Neural crest cell (in vitro differentiated cells): ENCODE measurements around the gene PPFIA3. TPM values are rescaled to one million over a fixed set of nuclear protein-coding genes. Genes with fewer than 3 reads are reported as not detected.

Experiments used
- DNase-seq: peaks from one replicate; pipeline ENCODE4 v3.0.0; 2021; ENCODE audit warnings: low read depth, mixed read lengths, low spot score
- H3K27ac Mint-ChIP-seq: one replicate; pipeline ENCODE4 v1.8.0; 2021; ENCODE audit warnings: mild to moderate bottlenecking, mixed read lengths; ENCODE audit not compliant: unreplicated experiment
- H3K27me3 Mint-ChIP-seq: 2 replicates; pipeline ENCODE4 v1.8.0; 2021; ENCODE audit warnings: low read depth, mild to moderate bottlenecking, mixed read lengths
- H3K36me3 Mint-ChIP-seq: 2 replicates; pipeline ENCODE4 v1.8.0; 2021; ENCODE audit warnings: low read depth, mild to moderate bottlenecking, mixed read lengths
- H3K4me1 Mint-ChIP-seq: 2 replicates; pipeline ENCODE4 v1.8.0; 2021; ENCODE audit warnings: mixed read lengths
- H3K4me3 Mint-ChIP-seq: one replicate; pipeline ENCODE4 v1.8.0; 2021; ENCODE audit warnings: mild to moderate bottlenecking, mixed read lengths
- H3K9me3 Mint-ChIP-seq: 2 replicates; pipeline ENCODE4 v1.8.0; 2021; ENCODE audit warnings: mixed read lengths
- CTCF ChIP-seq: fragments of 200-600 bp; sonication (generic); conservative IDR thresholded peaks from 2 replicates; pipeline ENCODE4 v1.5.0; 2021; ENCODE audit warnings: antibody characterized with exemption, mild to moderate bottlenecking
- total RNA-seq: library from RNA; stranded (reverse); gene quantifications from 2 replicates; pipeline ENCODE4 v1.2.1, GENCODE V29; 2021

The PPFIA3 gene
- total RNA-seq, 1 donor from 2014 or later, result 22.7 TPM

GRCh38 chr19:49085868-49086232 lies 33.5 kb upstream of the PPFIA3 start:
- peak overlapping the region; percentile 83 for H3K4me3 Mint-ChIP-seq
- peaks cover 9% of the 10 kb centered on the region for H3K36me3 Mint-ChIP-seq
- H3K4me1 Mint-ChIP-seq, result peaks cover 24% of the 10 kb centered on the region
- TF ChIP-seq CTCF, result no peak
- H3K27ac Mint-ChIP-seq, result peak overlapping the region; percentile 99
- no peaks in the 10 kb centered on the region for H3K9me3 Mint-ChIP-seq
- no peak for DNase-seq
- peaks cover 4% of the 10 kb centered on the region for H3K27me3 Mint-ChIP-seq

- Mint-ChIP-seq H3K27ac (peak overlapping the region; percentile 99), H3K27me3 (peaks cover 4% of the 10 kb centered on the region), H3K4me3 (peak overlapping the region; percentile 83), H3K4me1 (peaks cover 24% of the 10 kb centered on the region), H3K9me3 (no peaks in the 10 kb centered on the region), H3K36me3 (peaks cover 9% of the 10 kb centered on the region)
- DNase-seq, result no peak
- TF ChIP-seq CTCF, result no peak
Observed at GRCh38 chr19:49086296-49086695, 33.0 kb upstream of the PPFIA3 start.

- peaks cover 18% of the 10 kb centered on the region for H3K36me3 Mint-ChIP-seq
- H3K27ac Mint-ChIP-seq, result no peak overlapping the region
- no peaks in the 10 kb centered on the region for H3K27me3 Mint-ChIP-seq
- no peak for TF ChIP-seq CTCF
- peak overlapping the region; percentile 81 for H3K4me3 Mint-ChIP-seq
- no peak for DNase-seq
- peaks cover 8% of the 10 kb centered on the region for H3K4me1 Mint-ChIP-seq
- no peaks in the 10 kb centered on the region for H3K9me3 Mint-ChIP-seq
Observed at GRCh38 chr19:49091391-49092038, 27.8 kb upstream of the PPFIA3 start.

GRCh38 chr19:49092686-49093085 lies 26.7 kb upstream of the PPFIA3 start:
- no peak for DNase-seq
- no peak for TF ChIP-seq CTCF
- peaks cover 5% of the 10 kb centered on the region for H3K4me1 Mint-ChIP-seq
- H3K4me3 Mint-ChIP-seq, result no peak overlapping the region
- peaks cover 14% of the 10 kb centered on the region for H3K36me3 Mint-ChIP-seq
- no peak overlapping the region for H3K27ac Mint-ChIP-seq
- no peaks in the 10 kb centered on the region for H3K9me3 Mint-ChIP-seq
- H3K27me3 Mint-ChIP-seq, result no peaks in the 10 kb centered on the region

GRCh38 chr19:49094505-49095482 lies 24.6 kb upstream of the PPFIA3 start:
- no peaks in the 10 kb centered on the region for H3K9me3 Mint-ChIP-seq
- no peak overlapping the region for H3K27ac Mint-ChIP-seq
- peak overlapping the region; percentile 54 for H3K4me3 Mint-ChIP-seq

More at GRCh38 chr19:49094505-49095482, 24.6 kb upstream of the PPFIA3 start:
- H3K36me3 Mint-ChIP-seq, result peaks cover 25% of the 10 kb centered on the region
- peaks cover 8% of the 10 kb centered on the region for H3K4me1 Mint-ChIP-seq
- no peak for TF ChIP-seq CTCF
- no peaks in the 10 kb centered on the region for H3K27me3 Mint-ChIP-seq
- DNase-seq, result no peak
